Stimulated activated CD8-positive, alpha-beta memory T cell treated with anti-CD3 and anti-CD28 coated beads, Interleukin-15, amount 100 ng/mL, for 1 hour (primary cell): ENCODE data around the gene RIMBP2.
"Not testable (repeated sequence)": the region's sequence is repeated elsewhere in the genome, so short reads cannot be mapped to it uniquely, and the experiment has no call there.

ENCODE experiments used
- DNase-seq: peaks from one replicate; pipeline ENCODE4 v3.0.0-alpha.2; 2020; ENCODE audit warnings: low read depth

The RIMBP2 gene

DNA sequence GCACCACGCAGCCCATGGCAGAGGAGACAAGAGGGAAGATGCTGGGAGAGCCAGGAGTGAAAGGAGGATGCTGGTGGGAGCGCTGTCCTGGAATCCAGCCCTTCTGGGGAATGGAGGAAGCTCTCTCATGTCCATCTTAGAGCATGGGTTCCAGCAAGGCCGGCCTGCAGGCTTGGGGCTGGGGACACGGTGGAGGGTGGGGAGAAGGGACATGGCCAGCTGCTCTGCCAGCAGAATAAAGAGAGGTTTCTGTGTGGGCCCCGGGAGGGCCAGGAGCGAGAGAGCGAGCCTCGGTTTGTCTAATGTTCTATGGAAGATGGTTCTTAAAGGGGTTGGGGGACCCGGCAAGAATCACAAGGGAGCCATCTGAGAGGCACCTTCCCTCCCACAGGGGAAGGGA lies 60.2 kb downstream of the RIMBP2 start:
- DNase-seq: no peak

GRCh38 chr12:130655010-130655409 lies 61.1 kb downstream of the RIMBP2 start:
- no peak for DNase-seq

GRCh38 chr12:130651188-130651959 lies 64.7 kb downstream of the RIMBP2 start:
- DNase-seq: no peak

DNA sequence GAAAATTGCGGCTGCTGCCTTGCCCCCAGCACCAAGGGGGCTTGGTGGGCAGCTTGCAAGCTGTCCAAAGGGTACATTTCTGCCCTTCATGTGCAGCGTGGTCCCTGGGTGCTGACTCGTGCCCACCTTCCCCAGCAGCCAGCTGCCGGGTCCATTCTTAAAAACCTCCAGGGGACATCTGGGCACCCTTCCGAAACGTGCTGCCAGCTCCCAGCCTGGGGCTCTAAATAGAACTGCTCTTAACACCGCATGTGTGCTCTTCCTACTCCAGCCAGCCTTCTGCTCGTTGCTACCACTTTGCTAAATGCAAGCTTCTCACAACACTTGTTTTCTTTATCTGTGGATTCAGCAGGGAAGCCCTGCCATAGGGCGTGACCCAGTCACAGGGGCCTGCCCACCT lies 66.0 kb downstream of the RIMBP2 start:
- no peak for DNase-seq

GRCh38 chr12:130649101-130650045 lies 66.7 kb downstream of the RIMBP2 start:
- DNase-seq: no peak

DNA sequence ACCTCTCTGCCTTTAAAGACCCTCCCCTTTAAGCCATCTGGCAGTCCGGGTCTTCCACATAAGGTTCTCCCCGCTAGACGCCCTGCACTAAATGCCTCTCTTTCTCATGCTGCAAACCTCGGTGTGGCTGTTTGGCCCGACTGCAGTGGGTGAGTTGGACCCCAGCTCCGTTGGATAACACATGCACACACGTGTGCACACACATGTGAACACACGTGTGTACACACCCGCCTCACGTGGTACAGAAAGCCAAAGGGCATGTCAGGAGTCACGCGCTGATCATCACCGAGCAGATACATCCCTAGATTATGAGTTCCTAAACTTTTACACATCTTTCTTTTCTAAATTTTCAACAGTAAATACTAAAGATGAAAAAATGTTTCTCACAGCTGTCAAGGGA lies 68.3 kb downstream of the RIMBP2 start:
- no peak for DNase-seq

DNA sequence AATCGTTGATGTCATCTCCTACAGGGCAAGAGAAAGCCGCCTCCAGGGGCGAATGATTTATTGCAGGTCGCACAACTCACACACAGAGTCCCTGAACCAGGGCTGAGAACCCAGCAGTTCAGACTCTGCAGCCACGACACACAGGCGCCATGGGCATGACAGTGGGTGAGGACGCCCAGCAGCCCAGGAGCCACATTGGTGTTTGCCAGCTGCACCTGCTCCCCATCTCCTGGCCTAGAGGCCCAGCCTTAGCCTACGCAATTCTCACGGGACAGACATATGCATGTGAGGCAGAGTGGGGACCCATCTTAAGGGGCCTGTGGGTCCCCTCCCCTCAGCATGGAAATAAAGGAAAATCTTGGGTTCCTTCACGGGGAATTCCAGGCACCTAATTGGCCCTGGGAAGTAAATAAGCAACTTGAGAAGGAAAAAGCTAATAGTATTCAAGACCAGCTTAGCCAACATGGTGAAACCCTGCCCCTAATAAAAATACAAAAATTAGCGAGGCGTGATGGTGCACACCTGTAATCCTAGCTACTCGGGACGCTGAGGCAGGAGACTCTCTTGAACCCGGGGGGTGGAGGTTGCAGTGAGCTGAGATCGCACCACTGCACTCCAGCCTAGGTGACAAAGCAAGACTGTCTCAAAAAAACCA lies 69.3 kb downstream of the RIMBP2 start:
- no peak for DNase-seq

GRCh38 chr12:130646191-130646590 lies 69.9 kb downstream of the RIMBP2 start:
- DNase-seq: not testable (repeated sequence)

GRCh38 chr12:130645751-130646150 lies 70.3 kb downstream of the RIMBP2 start:
- DNase-seq: no peak

- DNase-seq: no peak
Observed at GRCh38 chr12:130644566-130644965, 71.5 kb downstream of the RIMBP2 start.

- no peak for DNase-seq
Observed at GRCh38 chr12:130644146-130644545, 72.0 kb downstream of the RIMBP2 start.

GRCh38 chr12:130642856-130643255 lies 73.2 kb downstream of the RIMBP2 start:
- no peak for DNase-seq

DNA sequence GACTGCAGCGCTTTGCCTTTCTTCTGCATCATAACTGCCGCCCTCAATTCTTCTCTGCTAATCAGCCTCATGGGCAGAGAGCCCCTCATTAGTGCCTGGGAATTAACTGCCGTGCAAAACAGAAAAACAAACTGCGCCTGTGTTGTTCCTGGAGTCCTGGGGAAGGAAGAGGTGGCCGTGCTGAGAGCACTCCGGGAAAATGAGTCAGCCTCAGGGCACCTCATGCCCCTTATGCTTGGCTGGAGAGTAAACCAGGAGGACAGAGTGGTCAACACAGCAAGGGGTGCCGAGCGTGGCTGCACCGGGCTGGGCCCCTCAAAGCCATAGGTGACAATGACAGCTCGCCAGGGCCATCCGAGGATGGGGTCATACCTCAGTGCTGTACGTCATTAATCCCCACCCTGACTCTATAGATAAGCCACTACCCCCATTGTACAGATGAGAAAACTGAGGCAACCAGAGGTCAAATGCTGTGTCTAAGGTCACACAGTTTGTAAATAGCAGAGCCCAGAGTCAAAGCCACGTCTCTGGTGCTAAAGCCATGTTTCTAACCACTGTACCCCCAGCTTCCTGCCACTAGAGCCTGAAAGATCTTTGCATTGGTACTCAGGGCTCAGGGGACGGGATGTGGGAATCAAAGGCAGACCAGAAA lies 74.4 kb downstream of the RIMBP2 start:
- DNase-seq: no peak

GRCh38 chr12:130640901-130641300 lies 75.2 kb downstream of the RIMBP2 start:
- no peak for DNase-seq

GRCh38 chr12:130640496-130640895 lies 75.6 kb downstream of the RIMBP2 start:
- no peak for DNase-seq

- no peak for DNase-seq
Observed at GRCh38 chr12:130639476-130640424, 76.3 kb downstream of the RIMBP2 start.

DNA sequence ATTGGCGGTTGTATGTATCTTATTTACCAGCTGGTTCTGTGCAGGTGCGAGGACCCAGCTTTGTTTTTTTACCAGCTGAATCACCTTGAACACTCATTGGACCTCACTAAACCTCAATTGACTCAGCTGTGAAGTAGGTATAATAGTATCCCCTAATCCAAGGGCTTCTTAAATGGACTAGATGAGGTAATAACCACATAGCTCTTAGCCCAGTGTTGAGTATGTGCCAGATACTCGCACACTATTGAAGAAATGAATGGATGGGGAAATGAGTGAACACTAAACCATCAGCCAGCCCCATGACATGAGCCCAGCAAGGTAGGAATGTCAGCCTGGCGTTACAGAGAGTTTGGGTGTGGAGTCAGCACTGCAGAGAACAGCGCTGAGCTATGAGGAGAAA lies 79.7 kb downstream of the RIMBP2 start:
- DNase-seq: no peak

- no peak for DNase-seq
Observed at GRCh38 chr12:130634866-130635265, 81.2 kb downstream of the RIMBP2 start.

- DNase-seq: no peak
Observed at GRCh38 chr12:130633771-130634170, 82.3 kb downstream of the RIMBP2 start.

- DNase-seq: no peak
Observed at GRCh38 chr12:130632642-130633041, 83.5 kb downstream of the RIMBP2 start.

GRCh38 chr12:130628304-130628703 lies 87.8 kb downstream of the RIMBP2 start:
- DNase-seq: no peak
